ENCODE results near the gene ITGB1BP1. TPM values are rescaled to one million over a fixed set of nuclear protein-coding genes. Genes with fewer than 3 reads are reported as not detected.

The ITGB1BP1 gene
- total RNA-seq, 1 experiment from 2014 or later, result 68.7 TPM

GRCh38 chr2:9441556-9441955 is 18.2 kb upstream of the ITGB1BP1 start:
- Histone ChIP-seq H3K27ac (no peak overlapping the region), H3K9me3 (replicated peaks) (no peaks in the 10 kb centered on the region), H3K36me3 (peaks cover 83% of the 10 kb centered on the region), H3K27me3 (no peaks in the 10 kb centered on the region), H3K4me1 (peaks cover 6% of the 10 kb centered on the region; the same call in 1 of the 2 replicates), H3K4me3 (no peak overlapping the region)
- no peak for DNase-seq

GRCh38 chr2:9440058-9440727 is 16.9 kb upstream of the ITGB1BP1 start:
- H3K4me1 ChIP-seq, result no peaks in the 10 kb centered on the region
- peaks cover 83% of the 10 kb centered on the region for H3K36me3 ChIP-seq
- DNase-seq, result no peak
- H3K27me3 ChIP-seq, result no peaks in the 10 kb centered on the region
- H3K4me3 ChIP-seq, result no peak overlapping the region
- no peaks in the 10 kb centered on the region for H3K9me3 ChIP-seq (replicated peaks)
- H3K27ac ChIP-seq, result no peak overlapping the region

- H3K27ac ChIP-seq, result no peak overlapping the region
- H3K36me3 ChIP-seq, result peaks cover 80% of the 10 kb centered on the region
- H3K4me1 ChIP-seq, result no peaks in the 10 kb centered on the region
- H3K27me3 ChIP-seq, result no peaks in the 10 kb centered on the region
- H3K4me3 ChIP-seq, result no peak overlapping the region
- H3K9me3 ChIP-seq (replicated peaks), result no peaks in the 10 kb centered on the region
- no peak for DNase-seq
These were observed 16.2 kb upstream of the ITGB1BP1 start for GRCh38 chr2:9439536-9439935.

- Histone ChIP-seq H3K27ac (no peak overlapping the region), H3K9me3 (replicated peaks) (no peaks in the 10 kb centered on the region), H3K4me3 (no peak overlapping the region), H3K36me3 (peaks cover 74% of the 10 kb centered on the region), H3K27me3 (no peaks in the 10 kb centered on the region), H3K4me1 (no peaks in the 10 kb centered on the region)
- no peak for DNase-seq
These were observed 11.2 kb upstream of the ITGB1BP1 start for GRCh38 chr2:9434489-9434888.

- peaks cover 47% of the 10 kb centered on the region for H3K36me3 ChIP-seq
- H3K4me1 ChIP-seq, result no peaks in the 10 kb centered on the region
- no peak overlapping the region for H3K4me3 ChIP-seq
- DNase-seq, result no peak
- H3K9me3 ChIP-seq (replicated peaks), result no peaks in the 10 kb centered on the region
- H3K27ac ChIP-seq, result no peak overlapping the region
- H3K27me3 ChIP-seq, result no peaks in the 10 kb centered on the region
These were observed 7.3 kb upstream of the ITGB1BP1 start for GRCh38 chr2:9430316-9431293.

- Histone ChIP-seq H3K9me3 (replicated peaks) (no peaks in the 10 kb centered on the region), H3K27me3 (no peaks in the 10 kb centered on the region), H3K4me3 (no peak overlapping the region), H3K36me3 (peaks cover 42% of the 10 kb centered on the region), H3K27ac (no peak overlapping the region), H3K4me1 (peaks cover 10% of the 10 kb centered on the region)
- no peak for DNase-seq
These were observed 5.7 kb upstream of the ITGB1BP1 start for GRCh38 chr2:9428965-9429577.

- Histone ChIP-seq H3K4me3 (peak overlapping the region; percentile 91), H3K36me3 (peaks cover 5% of the 10 kb centered on the region), H3K27me3 (no peaks in the 10 kb centered on the region), H3K4me1 (peaks cover 10% of the 10 kb centered on the region), H3K27ac (peak overlapping the region; percentile 64; the same call in 1 of the 2 replicates), H3K9me3 (replicated peaks) (no peaks in the 10 kb centered on the region)
- no peak for DNase-seq
These were observed 1.3 kb upstream of the ITGB1BP1 start for GRCh38 chr2:9424447-9425164.

GRCh38 chr2:9423922-9424272 is 569 bp upstream of the ITGB1BP1 start:
- DNase-seq, result no peak
- Histone ChIP-seq H3K4me1 (peaks cover 10% of the 10 kb centered on the region), H3K27me3 (no peaks in the 10 kb centered on the region), H3K9me3 (replicated peaks) (no peaks in the 10 kb centered on the region), H3K4me3 (peak overlapping the region; percentile 91), H3K27ac (peak overlapping the region; percentile 64), H3K36me3 (peaks cover 4% of the 10 kb centered on the region; the same call in 1 of the 2 replicates)

GRCh38 chr2:9422321-9423099 is 818 bp downstream of the ITGB1BP1 start:
- peak overlapping the region; percentile 91 for H3K4me3 ChIP-seq
- peak; percentile 34 to 54 for DNase-seq
- no peaks in the 10 kb centered on the region for H3K27me3 ChIP-seq
- H3K36me3 ChIP-seq, result peaks cover 6% of the 10 kb centered on the region
- no peaks in the 10 kb centered on the region for H3K9me3 ChIP-seq (replicated peaks)
- peak overlapping the region; percentile 64 for H3K27ac ChIP-seq
- peaks cover 10% of the 10 kb centered on the region for H3K4me1 ChIP-seq

GRCh38 chr2:9420495-9420894 is 2.8 kb downstream of the ITGB1BP1 start:
- Histone ChIP-seq H3K9me3 (replicated peaks) (no peaks in the 10 kb centered on the region), H3K4me1 (peaks cover 10% of the 10 kb centered on the region), H3K36me3 (peaks cover 6% of the 10 kb centered on the region), H3K4me3 (no peak overlapping the region), H3K27ac (no peak overlapping the region), H3K27me3 (no peaks in the 10 kb centered on the region)
- no peak for DNase-seq

GRCh38 chr2:9419541-9419940 is 3.8 kb downstream of the ITGB1BP1 start:
- H3K27me3 ChIP-seq, result no peaks in the 10 kb centered on the region
- no peaks in the 10 kb centered on the region for H3K9me3 ChIP-seq (replicated peaks)
- H3K27ac ChIP-seq, result no peak overlapping the region
- no peak for DNase-seq
- H3K4me3 ChIP-seq, result no peak overlapping the region
- H3K4me1 ChIP-seq, result peaks cover 4% of the 10 kb centered on the region
- peaks cover 6% of the 10 kb centered on the region for H3K36me3 ChIP-seq

- no peaks in the 10 kb centered on the region for H3K9me3 ChIP-seq (replicated peaks)
- no peaks in the 10 kb centered on the region for H3K27me3 ChIP-seq
- no peak for DNase-seq
- no peaks in the 10 kb centered on the region for H3K4me1 ChIP-seq
- peaks cover 9% of the 10 kb centered on the region for H3K36me3 ChIP-seq
- H3K27ac ChIP-seq, result no peak overlapping the region
- no peak overlapping the region for H3K4me3 ChIP-seq
These were observed 4.6 kb downstream of the ITGB1BP1 start for GRCh38 chr2:9418746-9419145.

GRCh38 chr2:9417725-9418124 is 5.6 kb downstream of the ITGB1BP1 start:
- Histone ChIP-seq H3K27me3 (no peaks in the 10 kb centered on the region), H3K4me1 (no peaks in the 10 kb centered on the region), H3K9me3 (replicated peaks) (no peaks in the 10 kb centered on the region), H3K27ac (no peak overlapping the region), H3K36me3 (peaks cover 15% of the 10 kb centered on the region), H3K4me3 (no peak overlapping the region)
- no peak for DNase-seq

GRCh38 chr2:9416962-9417316 is 6.4 kb downstream of the ITGB1BP1 start:
- DNase-seq, result no peak
- Histone ChIP-seq H3K27ac (no peak overlapping the region), H3K9me3 (replicated peaks) (no peaks in the 10 kb centered on the region), H3K36me3 (peaks cover 16% of the 10 kb centered on the region), H3K27me3 (no peaks in the 10 kb centered on the region), H3K4me1 (no peaks in the 10 kb centered on the region), H3K4me3 (no peak overlapping the region)

Measured in SJCRH30 (cell line).